ENCODE measurements around the gene DYNLT3.

Gene DYNLT3, protein sequence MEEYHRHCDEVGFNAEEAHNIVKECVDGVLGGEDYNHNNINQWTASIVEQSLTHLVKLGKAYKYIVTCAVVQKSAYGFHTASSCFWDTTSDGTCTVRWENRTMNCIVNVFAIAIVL

GRCh38 chrX:37846934-37847732 is at the start of gene DYNLT3:
TSS of gene DYNLT3 (minus strand) at chrX:37847571. CDS start at chrX:37847510, 61 bp downstream.
- peak; percentile 70 for DNase-seq

- DNase-seq: no peak
Observed at GRCh38 chrX:37896511-37896890, 49.1 kb upstream of the DYNLT3 start.

DNA sequence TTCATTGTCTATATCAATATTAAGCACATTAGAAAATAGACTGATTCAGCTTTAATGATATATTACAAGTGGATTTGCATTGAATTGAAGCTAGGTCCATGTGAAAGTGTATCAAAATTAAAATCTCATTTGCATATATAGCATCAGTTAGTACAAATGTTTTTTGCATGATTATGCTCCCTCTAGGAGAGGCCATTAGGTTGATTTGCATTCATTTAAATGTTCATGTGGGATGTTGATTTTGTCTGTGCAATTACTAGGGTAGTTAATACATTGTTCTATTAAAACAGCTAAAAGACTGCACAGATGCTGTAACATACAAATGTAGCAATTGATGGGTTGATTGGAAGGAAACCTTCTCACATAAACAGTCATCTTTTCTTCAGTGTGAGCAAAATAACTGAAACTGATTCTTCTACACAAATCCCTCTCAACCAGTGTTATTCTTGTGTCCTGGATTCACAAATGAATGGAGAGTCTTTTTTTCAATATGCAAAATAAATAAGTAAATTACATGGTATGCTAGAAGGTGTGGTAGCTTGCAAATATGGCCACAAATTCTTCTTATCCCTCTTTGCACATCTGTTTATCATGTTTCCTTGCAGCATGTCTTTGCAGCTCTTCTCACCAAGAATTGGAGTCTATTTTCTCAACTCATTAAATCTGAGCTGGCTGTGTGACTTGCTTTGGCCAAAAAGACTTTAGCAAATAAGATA is 48.6 kb upstream of the DYNLT3 start:
- no peak for DNase-seq

GRCh38 chrX:37894725-37895124 is 47.4 kb upstream of the DYNLT3 start:
- no peak for DNase-seq

- no peak for DNase-seq
Observed at GRCh38 chrX:37888010-37888409, 40.6 kb upstream of the DYNLT3 start.

DNA sequence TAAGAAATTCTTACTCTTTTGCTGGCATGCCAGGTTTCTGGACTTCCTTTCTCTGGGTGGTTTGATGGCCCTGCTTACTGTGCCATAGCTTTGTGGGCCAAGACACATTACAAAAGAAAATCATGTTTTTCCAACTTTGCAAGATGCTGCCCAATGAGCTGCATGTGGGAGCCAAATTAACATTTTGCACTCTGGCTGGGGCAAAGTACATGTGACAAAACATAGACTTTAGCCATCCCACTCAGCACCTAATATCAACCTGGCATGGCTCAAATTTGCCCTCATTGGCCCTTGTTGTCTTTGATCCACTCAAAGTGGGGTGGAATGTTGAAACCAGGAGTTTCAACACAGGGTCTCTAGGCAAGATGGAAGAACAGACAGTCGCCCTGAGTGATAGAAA is 40.0 kb upstream of the DYNLT3 start:
- no peak for DNase-seq

DNA sequence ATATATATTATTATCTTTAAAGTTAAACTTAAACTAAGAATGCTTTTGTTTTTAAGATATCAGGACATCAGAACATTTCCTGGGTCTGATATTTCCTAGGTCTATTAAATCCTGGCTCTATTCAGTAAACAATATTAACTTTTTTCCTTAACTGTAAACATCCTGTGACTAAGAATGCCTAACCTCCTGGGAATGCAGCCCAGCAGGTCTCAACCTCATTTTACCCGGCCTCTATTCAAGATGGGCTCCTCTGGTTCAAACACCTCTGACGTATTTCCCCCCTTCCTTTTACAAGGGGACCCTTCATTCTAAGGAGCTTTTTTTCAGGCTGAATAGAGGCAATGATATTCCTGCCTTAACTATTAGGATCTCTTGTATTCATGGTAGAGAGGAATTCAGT is 35.8 kb upstream of the DYNLT3 start:
- DNase-seq: peak; percentile 37

GRCh38 chrX:37879692-37880091 is 32.3 kb upstream of the DYNLT3 start:
- DNase-seq: no peak

DNA sequence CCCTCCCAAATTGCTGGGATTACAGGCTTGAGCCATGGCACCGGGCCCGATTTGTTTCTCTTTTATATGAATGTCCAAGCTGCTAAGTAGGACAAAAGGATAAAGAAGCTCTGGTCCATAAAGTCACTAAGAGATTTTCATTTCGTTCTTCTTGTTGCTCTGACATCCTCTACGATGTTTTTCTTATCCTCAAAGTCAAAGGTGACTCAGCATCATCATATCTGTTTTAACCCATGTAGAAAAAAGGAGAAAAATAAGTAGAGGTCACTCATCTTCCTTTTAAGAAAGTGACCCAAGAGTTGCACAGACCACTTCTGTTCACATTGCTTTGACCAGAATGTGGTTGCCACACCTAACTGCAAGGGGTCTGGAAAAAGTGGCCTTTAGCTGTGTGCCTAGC is 29.3 kb upstream of the DYNLT3 start:
- no peak for DNase-seq

DNA sequence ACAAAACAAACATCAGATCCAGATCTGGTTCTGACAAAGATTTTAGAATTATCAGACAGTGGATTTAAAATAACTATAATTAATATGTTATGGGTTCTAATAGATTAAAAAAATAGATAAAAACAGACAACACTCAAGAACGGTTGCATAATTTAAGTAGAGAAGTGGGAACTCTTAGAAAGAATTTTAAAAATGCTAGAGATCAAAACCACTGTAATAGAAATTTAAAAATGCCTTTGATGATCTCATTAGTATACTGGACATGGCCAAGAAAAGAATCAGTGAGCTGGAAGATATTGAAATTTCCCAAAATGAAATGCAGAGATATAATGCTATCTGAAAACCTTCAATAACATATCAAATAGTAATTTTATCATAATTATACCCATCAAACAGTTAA is 28.3 kb upstream of the DYNLT3 start:
- no peak for DNase-seq

DNA sequence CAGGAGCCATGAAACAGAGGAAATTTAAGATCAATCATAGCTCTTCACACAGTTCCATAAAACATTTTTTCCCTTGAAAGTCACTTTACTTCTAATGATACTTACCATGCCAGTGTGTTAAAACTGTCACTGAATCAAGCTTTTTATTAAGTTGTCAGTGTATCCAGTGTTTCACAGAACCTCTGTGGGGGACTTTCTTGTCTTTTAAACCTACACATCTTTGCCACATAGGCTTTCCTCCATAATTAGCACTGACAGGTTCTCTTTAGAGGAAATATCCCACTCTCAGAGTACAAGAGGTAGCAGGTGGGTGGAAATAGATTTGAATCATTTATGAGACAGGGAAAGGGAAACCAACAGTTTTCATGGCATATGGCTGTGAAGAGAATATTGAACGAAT is 25.8 kb upstream of the DYNLT3 start:
- DNase-seq: no peak

GRCh38 chrX:37872303-37872655 is 24.9 kb upstream of the DYNLT3 start:
- DNase-seq: peak; percentile 20

GRCh38 chrX:37871626-37872302 is 24.4 kb upstream of the DYNLT3 start:
- DNase-seq: peak; percentile 88

DNA sequence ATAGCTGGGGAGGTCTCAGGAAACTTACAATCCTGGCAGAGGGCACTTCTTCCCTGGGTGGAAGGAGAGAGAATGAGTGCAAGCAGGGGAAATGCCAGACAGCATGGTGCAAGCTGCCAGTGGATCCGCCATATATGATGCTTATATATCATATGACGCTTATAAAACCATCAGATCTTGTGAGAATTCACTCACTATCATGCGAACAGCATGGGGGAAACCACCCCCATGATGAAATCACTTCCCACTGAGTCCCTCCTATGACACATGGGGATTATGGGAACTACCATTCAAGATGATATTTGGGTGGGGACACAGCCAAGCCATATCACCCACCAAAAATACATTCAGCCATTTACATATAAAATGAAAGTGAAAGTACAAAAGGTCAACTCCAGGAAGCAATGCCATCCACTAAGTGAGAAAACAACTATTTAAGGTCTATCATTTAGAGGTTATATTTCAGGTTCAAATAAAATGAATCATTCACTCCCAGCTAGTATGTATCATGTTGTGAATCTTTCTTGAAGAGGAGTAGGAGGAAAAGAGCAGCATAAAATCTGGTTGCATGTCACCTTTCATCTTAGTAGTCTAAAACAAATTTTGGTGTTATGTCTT is 20.3 kb upstream of the DYNLT3 start:
- DNase-seq: no peak

DNA sequence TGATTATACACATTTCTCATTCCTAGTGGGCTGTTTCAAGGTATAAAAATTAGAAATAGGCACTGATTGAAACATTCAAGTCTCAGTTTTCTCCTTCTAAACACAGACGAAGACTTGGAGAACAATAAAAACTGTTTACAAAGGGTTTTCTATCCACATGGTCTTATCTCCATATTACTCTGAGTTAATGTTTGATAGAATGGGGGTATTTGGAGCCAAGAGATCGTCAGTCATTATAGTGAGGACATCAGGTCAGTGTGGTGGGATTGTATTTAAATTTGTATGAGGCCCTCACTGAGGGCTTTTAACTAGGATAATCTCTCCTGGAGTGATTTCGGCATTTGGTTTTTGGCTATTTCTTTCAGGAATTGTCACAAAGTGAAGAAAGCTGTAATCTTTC is 16.4 kb upstream of the DYNLT3 start:
- DNase-seq: no peak

GRCh38 chrX:37862851-37863250 is 15.5 kb upstream of the DYNLT3 start:
- DNase-seq: no peak

DNA sequence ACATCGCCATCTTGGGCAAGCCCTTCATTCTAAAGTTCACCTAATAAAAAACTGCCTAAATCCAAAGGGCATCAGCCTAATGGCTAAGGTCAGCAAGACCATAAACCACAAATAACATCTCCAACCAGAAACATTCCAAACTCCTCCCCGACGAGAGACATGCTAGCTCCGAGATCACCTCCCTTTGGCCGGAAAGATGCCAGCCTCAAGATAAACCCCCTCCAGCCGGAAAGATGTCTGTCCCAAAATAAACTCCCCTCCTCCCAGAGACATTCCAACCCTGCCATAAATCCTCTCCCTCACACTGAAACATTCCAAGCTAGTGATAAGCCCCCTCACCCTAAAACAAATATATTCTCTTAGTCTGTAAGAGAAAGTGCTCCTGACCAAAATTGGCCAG is 13.3 kb upstream of the DYNLT3 start:
- DNase-seq: no peak

DNA sequence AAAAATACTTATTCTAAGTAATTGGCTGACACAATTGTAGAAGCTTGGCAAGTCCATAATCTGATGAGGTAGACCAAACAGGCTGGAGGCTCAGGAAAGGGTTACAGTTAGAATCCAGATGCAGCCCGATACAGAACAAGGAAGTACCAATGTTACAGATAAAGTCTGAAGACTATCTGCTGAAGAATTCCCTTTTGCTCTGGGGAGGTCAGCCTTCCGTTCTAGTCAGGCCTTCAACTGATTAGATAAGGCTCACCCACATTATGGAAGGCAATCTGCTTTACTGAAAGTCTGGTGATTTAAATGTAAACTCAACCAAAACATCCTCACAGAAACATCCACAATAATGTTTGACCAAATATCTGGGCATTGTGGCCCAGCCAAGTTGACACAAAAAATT is 7.4 kb upstream of the DYNLT3 start:
- no peak for DNase-seq

DNA sequence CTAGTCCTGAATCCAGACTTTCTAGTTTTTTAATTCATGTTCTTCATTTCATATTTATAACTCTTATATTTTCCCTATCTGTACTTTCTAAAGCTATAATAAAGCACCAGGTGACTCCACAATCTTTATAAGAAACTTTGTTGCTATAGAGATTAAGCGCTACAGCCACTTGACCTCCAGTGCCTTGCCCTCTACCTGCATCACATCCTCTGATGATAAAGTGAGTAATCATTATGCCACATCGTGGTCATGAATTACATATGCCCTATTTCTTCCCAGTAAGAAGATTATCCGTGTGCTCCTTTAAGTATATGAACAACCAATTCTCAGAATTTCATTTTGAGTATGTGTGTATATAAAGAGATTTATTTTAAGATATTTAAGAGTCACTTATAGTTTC is 6.8 kb upstream of the DYNLT3 start:
- DNase-seq: no peak

GRCh38 chrX:37847733-37848197 is 394 bp upstream of the DYNLT3 start:
- no peak for DNase-seq

GRCh38 chrX:37846558-37846933 is 825 bp downstream of the DYNLT3 start:
- no peak for DNase-seq

DNA sequence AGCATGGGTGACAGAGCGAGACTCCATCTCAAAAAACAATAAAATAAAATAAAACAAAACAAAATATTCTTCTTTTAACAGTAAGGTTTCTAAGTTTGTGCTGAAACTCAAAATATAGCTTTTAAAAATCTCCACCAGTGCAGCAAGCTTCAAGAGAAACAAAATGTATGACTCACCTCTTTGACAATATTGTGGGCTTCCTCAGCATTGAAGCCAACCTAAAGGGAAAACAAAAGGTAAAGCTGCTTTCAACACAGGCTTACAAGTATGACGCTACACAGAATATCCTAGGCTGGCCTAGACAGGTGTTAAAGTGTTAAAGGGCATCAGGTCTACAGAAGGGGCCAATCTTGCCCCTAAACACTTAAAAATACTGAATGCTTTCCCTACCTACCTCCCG is 1.2 kb downstream of the DYNLT3 start:
- DNase-seq: no peak

DNA sequence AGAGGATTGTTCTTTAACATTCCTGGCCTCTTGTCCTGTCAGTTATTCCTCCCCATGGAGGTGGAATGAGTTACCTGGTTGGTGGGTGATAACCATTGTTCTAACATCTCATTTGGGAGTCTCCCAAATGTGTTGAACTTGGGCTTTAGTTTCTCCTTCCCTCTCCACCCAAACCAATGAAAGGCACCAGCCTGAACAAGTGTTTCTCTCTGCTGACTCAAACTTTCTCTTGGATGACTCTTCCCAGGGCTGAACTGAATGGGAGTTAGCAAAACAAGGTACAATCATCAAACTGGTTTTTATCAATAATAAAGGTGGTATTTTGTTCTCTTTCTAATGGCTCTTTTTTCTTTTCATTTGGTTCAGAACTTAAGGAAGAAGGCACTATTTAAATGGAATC is 2.7 kb downstream of the DYNLT3 start:
- no peak for DNase-seq

Data from HCEC 1CT (cell line).